ACC112 (cell line): ENCODE data around the gene FAM149A.

Experiments used
- H2AFZ ChIP-seq: fragments of 200-600 bp; sonication (generic); one replicate; pipeline ENCODE4 v1.6.0; 2017; ENCODE audit warnings: antibody characterized with exemption, low read length; ENCODE audit not compliant: unreplicated experiment
- H3K27ac ChIP-seq: fragments of 200-600 bp; sonication (generic); 2 replicates; pipeline ENCODE4 v1.5.1; 2014; ENCODE audit warnings: low read depth, mild to moderate bottlenecking, antibody characterized with exemption, low read length, moderate library complexity
- H3K27me3 ChIP-seq: fragments of 200-600 bp; sonication (generic); 2 replicates; pipeline ENCODE4 v1.6.1; 2014; ENCODE audit warnings: mild to moderate bottlenecking, antibody characterized with exemption, low read length, moderate library complexity, mixed read lengths; ENCODE audit not compliant: insufficient read depth
- H3K36me3 ChIP-seq: fragments of 200-600 bp; sonication (generic); 2 replicates; pipeline ENCODE4 v1.6.1; 2016; ENCODE audit warnings: mild to moderate bottlenecking, antibody characterized with exemption, low read length, moderate library complexity, mixed read lengths; ENCODE audit not compliant: insufficient read depth
- H3K4me1 ChIP-seq: fragments of 200-600 bp; sonication (generic); one replicate; pipeline ENCODE4 v1.6.1; 2016; ENCODE audit warnings: low read length, mixed read lengths; ENCODE audit not compliant: insufficient read depth, unreplicated experiment, control insufficient read depth
- H3K4me3 ChIP-seq: fragments of 200-600 bp; sonication (generic); 2 replicates; pipeline ENCODE4 v1.5.1; 2014; ENCODE audit warnings: mild to moderate bottlenecking, low read depth, low read length
- H3K79me2 ChIP-seq: fragments of 200-600 bp; sonication (generic); one replicate; pipeline ENCODE4 v1.6.0; 2016; ENCODE audit warnings: low read length; ENCODE audit not compliant: control insufficient read depth, unreplicated experiment, insufficient read depth

FAM149A gene

DNA sequence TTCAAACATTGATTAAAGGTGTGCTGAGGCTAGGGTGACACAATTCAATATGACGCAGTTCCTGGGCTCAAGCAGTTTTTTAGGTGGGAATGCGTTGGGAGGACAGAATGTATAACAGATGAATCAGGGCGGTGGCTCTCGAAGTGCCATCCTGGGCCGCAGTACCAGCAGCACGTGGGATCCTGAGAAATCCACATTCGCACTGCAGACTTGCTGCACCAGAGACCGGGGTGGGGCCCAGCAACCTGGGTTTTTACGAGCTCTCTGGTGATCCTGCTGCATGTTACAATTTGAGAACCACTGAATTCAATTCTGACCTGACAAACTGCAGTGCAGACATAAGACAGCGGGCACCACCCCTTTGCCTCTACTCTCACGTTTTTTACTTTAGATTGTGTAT, 30.4 kb downstream of the FAM149A start:
- peaks cover 7% of the 10 kb centered on the region; the same call in 1 of the 2 replicates for H3K27me3 ChIP-seq
- peaks cover 5% of the 10 kb centered on the region for H3K4me1 ChIP-seq
- no peak overlapping the region for H3K27ac ChIP-seq
- no peak overlapping the region for H3K4me3 ChIP-seq
- no peaks in the 10 kb centered on the region for H3K79me2 ChIP-seq
- H2AFZ ChIP-seq = no peak overlapping the region
- no peaks in the 10 kb centered on the region for H3K36me3 ChIP-seq

GRCh38 chr4:186137196-186137794, 32.8 kb downstream of the FAM149A start:
- Histone ChIP-seq H3K4me1 (peaks cover 5% of the 10 kb centered on the region), H2AFZ (peak overlapping the region; percentile 20), H3K27me3 (peaks cover 1% of the 10 kb centered on the region; the same call in 1 of the 2 replicates), H3K4me3 (peak overlapping the region; percentile 69), H3K79me2 (no peaks in the 10 kb centered on the region), H3K36me3 (no peaks in the 10 kb centered on the region), H3K27ac (no peak overlapping the region)

DNA sequence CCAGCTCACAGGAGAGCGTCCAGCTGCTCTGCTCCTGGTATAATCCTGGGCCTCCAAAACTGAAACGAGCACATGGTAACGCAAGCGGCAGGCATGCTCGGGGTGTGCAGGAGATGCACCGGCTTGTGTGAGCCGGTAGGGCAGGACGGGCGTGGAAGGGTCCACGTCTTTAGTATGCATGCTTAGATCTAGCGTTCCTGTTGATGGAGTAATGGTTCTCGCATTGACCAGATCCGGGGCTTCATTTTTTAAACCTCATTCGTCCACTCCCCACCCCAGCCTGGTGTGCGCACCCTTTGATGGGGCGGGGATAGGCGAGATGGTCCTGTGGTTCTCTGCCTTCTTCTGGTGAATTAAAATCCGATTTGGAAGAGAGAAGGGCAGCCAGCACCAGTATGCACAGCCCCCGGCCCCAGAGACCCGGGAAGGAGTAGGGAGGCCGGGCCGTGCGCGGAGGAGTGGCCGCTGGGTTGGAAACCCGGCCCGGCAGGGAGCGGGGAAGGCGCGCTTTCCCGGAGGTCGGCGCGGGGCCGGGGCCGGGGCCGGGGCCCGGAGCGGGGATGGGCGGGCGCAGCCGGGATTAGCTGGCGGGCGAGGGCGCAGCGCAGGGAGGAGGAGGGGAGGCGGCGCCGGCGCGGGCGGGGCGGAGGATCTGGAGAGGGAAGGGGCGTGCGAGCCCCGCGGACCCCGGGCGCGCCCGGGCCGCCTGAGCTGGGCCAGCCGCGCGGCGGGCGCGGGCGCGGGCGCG, 39.9 kb downstream of the FAM149A start:
- Histone ChIP-seq H3K79me2 (no peaks in the 10 kb centered on the region), H2AFZ (peak overlapping the region; percentile 96), H3K4me3 (peak overlapping the region; percentile 88), H3K27ac (no peak overlapping the region; the same call in 1 of the 2 replicates), H3K27me3 (no peaks in the 10 kb centered on the region), H3K36me3 (no peaks in the 10 kb centered on the region), H3K4me1 (no peaks in the 10 kb centered on the region)

DNA sequence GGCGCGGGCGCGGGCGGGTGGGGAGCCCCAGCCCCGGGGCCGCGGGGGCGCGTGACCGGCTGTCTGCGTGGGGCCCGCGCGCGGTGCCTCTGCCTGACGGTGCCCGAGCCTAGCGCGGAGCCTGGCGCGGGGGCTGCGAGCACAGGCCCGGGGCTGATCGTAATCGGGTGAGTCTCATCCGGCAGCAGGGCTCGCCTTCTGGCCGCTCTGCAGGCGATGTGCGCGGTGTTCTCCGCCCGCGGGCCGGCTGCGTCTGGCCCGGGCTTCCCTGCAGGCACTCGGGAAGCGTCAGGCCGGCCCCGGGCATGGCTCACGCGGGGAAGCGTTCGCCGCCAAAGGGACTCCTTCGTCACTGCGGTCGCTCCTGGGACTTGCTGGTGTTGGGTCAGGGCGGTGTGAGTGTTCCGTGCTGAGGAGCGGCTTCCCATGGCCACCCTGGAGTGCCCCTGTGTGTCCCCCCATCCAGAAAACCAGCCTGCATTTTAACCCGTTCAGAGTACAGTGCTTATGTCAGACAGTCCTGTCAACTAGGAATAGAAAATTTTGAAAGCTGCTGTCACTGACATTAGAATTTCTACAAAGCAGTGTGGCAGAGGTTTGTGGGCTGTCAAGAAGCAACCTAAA, 40.6 kb downstream of the FAM149A start:
- Histone ChIP-seq H2AFZ (peak overlapping the region; percentile 20), H3K79me2 (no peaks in the 10 kb centered on the region), H3K27ac (no peak overlapping the region), H3K36me3 (no peaks in the 10 kb centered on the region), H3K4me3 (peak overlapping the region; percentile 75), H3K27me3 (no peaks in the 10 kb centered on the region), H3K4me1 (no peaks in the 10 kb centered on the region)

GRCh38 chr4:186146458-186146857, 42.0 kb downstream of the FAM149A start:
- Histone ChIP-seq H3K27ac (no peak overlapping the region), H3K27me3 (no peaks in the 10 kb centered on the region), H2AFZ (no peak overlapping the region), H3K4me3 (no peak overlapping the region), H3K79me2 (no peaks in the 10 kb centered on the region), H3K4me1 (no peaks in the 10 kb centered on the region), H3K36me3 (no peaks in the 10 kb centered on the region)

GRCh38 chr4:186148336-186148975, 44.0 kb downstream of the FAM149A start:
- no peaks in the 10 kb centered on the region for H3K79me2 ChIP-seq
- H2AFZ ChIP-seq = no peak overlapping the region
- no peaks in the 10 kb centered on the region for H3K27me3 ChIP-seq
- no peaks in the 10 kb centered on the region for H3K36me3 ChIP-seq
- H3K4me3 ChIP-seq = no peak overlapping the region
- H3K27ac ChIP-seq = no peak overlapping the region
- H3K4me1 ChIP-seq = no peaks in the 10 kb centered on the region

GRCh38 chr4:186149872-186150271, 45.4 kb downstream of the FAM149A start:
- H3K27me3 ChIP-seq = no peaks in the 10 kb centered on the region
- H3K4me3 ChIP-seq = peak overlapping the region; percentile 44; the same call in 1 of the 2 replicates
- no peaks in the 10 kb centered on the region for H3K4me1 ChIP-seq
- no peaks in the 10 kb centered on the region for H3K36me3 ChIP-seq
- no peak overlapping the region for H3K27ac ChIP-seq
- H3K79me2 ChIP-seq = no peaks in the 10 kb centered on the region
- peak overlapping the region; percentile 51 for H2AFZ ChIP-seq

DNA sequence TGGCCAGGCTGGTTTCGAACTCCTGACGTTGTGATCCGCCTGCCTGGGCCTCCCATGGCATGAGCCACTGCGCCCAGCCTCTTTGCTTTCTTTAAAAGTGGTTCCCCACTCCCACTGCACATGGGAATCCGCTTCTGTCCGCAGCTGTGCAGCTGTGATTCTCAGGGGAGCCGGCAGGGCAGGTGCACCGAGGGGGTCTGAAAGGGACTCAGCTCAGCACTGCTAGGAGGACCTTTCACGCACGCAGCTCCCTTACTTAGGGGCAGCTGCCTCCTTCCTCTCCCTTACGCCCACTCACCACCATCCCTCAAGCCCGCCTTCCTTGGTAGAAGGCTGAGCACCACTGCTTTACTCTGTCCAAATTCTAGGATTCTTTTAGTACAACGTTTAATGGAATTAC, 46.4 kb downstream of the FAM149A start:
- Histone ChIP-seq H3K27me3 (no peaks in the 10 kb centered on the region), H3K27ac (no peak overlapping the region), H3K79me2 (no peaks in the 10 kb centered on the region), H2AFZ (no peak overlapping the region), H3K36me3 (no peaks in the 10 kb centered on the region), H3K4me1 (no peaks in the 10 kb centered on the region), H3K4me3 (no peak overlapping the region)

- no peaks in the 10 kb centered on the region for H3K36me3 ChIP-seq
- H3K27me3 ChIP-seq = no peaks in the 10 kb centered on the region
Measured at GRCh38 chr4:186151499-186151898, 47.0 kb downstream of the FAM149A start.

GRCh38 chr4:186158021-186158813, 53.7 kb downstream of the FAM149A start:
- no peak overlapping the region for H3K4me3 ChIP-seq
- no peak overlapping the region for H3K27ac ChIP-seq
- no peaks in the 10 kb centered on the region for H3K36me3 ChIP-seq
- H3K27me3 ChIP-seq = no peaks in the 10 kb centered on the region
- H3K4me1 ChIP-seq = no peaks in the 10 kb centered on the region
- no peak overlapping the region for H2AFZ ChIP-seq
- H3K79me2 ChIP-seq = no peaks in the 10 kb centered on the region

More at GRCh38 chr4:186151499-186151898, 47.0 kb downstream of the FAM149A start:
- Histone ChIP-seq H2AFZ (no peak overlapping the region), H3K79me2 (no peaks in the 10 kb centered on the region), H3K27ac (no peak overlapping the region), H3K4me1 (no peaks in the 10 kb centered on the region), H3K4me3 (no peak overlapping the region)
